Gastroesophageal sphincter (tissue), 4 donors: ENCODE measurements around the gene NFIA. TPM values are rescaled to one million over a fixed set of nuclear protein-coding genes. Genes with fewer than 3 reads are reported as not detected.

Source experiments
- ATAC-seq: fragments of 150-250 bp; one replicate; pipeline ENCODE4 v1.9.1; 2016; ENCODE audit warnings: mild to moderate bottlenecking, moderate library complexity
- H3K27ac ChIP-seq, 4 donors: fragments of 200-600 bp; sonication (generic) in 3 of 4; 1 replicate in 3 of 4; 2 replicates in 1 of 4; pipeline ENCODE4 v1.5.1; 2016 to 2019
- H3K27me3 ChIP-seq: fragments of 200-600 bp; sonication (generic); one replicate; pipeline ENCODE4 v1.5.1; 2019
- H3K36me3 ChIP-seq, 2 donors: fragments of 200-600 bp; sonication (generic); one replicate each; pipeline ENCODE4 v1.5.1; 2019; ENCODE audit warnings: control low read depth in 1 of 2
- H3K4me1 ChIP-seq, 3 donors: fragments of 200-600 bp; sonication (generic); 1 replicate in 2 of 3; 2 replicates in 1 of 3; pipeline ENCODE4 v1.5.1; 2016 to 2019; ENCODE audit warnings: control low read depth in 2 of 3
- H3K4me3 ChIP-seq, 2 donors: fragments of 200-600 bp; sonication (generic); one replicate each; pipeline ENCODE4 v1.5.1; 2019; ENCODE audit warnings: mild to moderate bottlenecking in 1 of 2, moderate library complexity in 1 of 2
- H3K9me3 ChIP-seq, 3 donors: fragments of 200-600 bp; sonication (generic); one replicate each; pipeline ENCODE4 v1.5.1; 2017 to 2019; ENCODE audit warnings: control low read depth in 2 of 3
- EP300 ChIP-seq: sonication (generic); formaldehyde crosslinking; IDR thresholded peaks from one replicate; pipeline ENCODE4 v1.6.1; 2017; ENCODE audit warnings: antibody characterized with exemption, mild to moderate bottlenecking
- POLR2A ChIP-seq, 2 donors: fragments of 450-650 bp; IDR thresholded peaks; one replicate each; pipeline ENCODE4 v1.6.1; 2017; ENCODE audit warnings: antibody characterized with exemption in 2 of 2, mild to moderate bottlenecking in 2 of 2, moderate library complexity in 1 of 2
- POLR2AphosphoS5 ChIP-seq: sonication (generic); formaldehyde crosslinking; IDR thresholded peaks from one replicate; pipeline ENCODE4 v1.6.1; 2017; ENCODE audit warnings: antibody characterized with exemption
- WGBS, 2 donors: methylation state at CpG; one replicate each; pipeline ENCODE4 v1.1.5; 2018; ENCODE audit warnings: low coverage in 1 of 2; 5-methylcytosine and 5-hydroxymethylcytosine counted together
- total RNA-seq, 4 donors: library from RNA; depleted of rRNA; stranded (reverse); fragments of >200 nt; gene quantifications; one replicate each; pipeline ENCODE4 v1.1.0, GENCODE V29; 2016
- TF ChIP-seq, protein P1 (sequence below), 4 experiments: fragments of 200-600 bp in 2 of 4; fragments of 450-650 bp in 2 of 4; sonication (generic) in 1 of 4; IDR thresholded peaks; one replicate each; pipeline ENCODE4 v1.5.1; 2017 to 2019; ENCODE audit warnings: antibody characterized with exemption in 4 of 4, mild to moderate bottlenecking in 2 of 4, moderate library complexity in 2 of 4

NFIA gene
- total RNA-seq, 4 donors from 2014 or later, result 123 to 205 (median 149) TPM

DNA sequence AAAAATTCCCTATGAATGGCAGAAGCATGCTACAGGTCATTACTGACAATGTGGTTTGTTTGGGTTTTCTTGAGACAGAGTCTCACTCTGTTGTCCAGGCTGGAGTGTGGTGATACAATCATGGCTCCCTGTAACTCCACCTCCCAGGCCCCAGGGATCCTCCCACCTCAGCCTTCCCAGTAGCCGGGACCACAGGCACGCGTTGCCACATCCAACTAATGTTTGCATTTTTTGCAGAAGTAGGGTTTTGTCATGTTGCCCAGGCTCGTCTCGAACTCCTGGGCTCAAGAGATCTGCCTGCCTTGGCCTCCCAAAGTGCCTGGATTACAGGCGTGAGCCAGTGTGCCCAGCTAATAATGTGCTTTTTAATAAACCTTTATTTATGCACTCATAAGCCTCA, 259.1 kb downstream of the NFIA start:
- Histone ChIP-seq H3K4me1 (peaks cover 16 to 60% (median 19%) of the 10 kb centered on the region in 3 donors), H3K27ac (no peak overlapping the region), H3K4me3 (no peak overlapping the region), H3K36me3 (no peaks in the 10 kb centered on the region), H3K9me3 (no peaks in the 10 kb centered on the region), H3K27me3 (no peaks in the 10 kb centered on the region)
- no peak for TF ChIP-seq EP300
- no peak for ATAC-seq
- WGBS, 2 donors, result 86 to 100% methylated on average over 1 to 5 of the region's 6 CpGs

DNA sequence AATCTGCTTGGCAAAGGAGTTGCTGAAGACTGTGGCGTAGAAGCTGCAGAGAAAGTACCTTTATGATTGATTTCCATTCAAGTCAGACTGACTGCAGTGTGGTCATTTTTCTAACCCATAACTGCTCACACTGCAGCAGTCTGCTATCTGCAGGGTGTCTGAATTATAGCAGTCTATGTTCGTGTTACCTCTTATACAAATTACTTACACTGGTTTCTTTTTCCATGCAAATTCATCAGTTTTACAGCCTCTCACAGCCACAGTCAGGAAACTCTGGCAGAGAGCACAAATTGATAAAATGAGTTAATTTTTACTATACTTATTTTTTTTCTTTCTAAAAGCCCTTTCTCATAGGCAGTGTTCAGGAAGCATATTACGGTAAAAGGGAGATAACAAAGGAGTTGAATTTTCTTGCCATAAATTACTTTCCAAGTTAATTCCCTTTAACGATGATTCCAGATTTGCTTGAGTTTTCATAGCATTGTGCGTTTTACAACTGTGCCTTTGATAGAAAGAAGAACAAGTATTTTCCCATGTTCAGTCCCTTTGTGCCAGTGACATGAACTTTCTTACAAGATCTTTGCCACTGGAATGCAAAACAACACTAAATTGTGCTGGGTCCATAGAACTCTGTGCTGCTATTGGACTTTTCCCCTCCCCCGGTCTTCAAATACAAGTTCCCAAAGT, 261.5 kb downstream of the NFIA start:
- TF ChIP-seq POLR2AphosphoS5, result no peak
- TF ChIP-seq, protein P1, sequence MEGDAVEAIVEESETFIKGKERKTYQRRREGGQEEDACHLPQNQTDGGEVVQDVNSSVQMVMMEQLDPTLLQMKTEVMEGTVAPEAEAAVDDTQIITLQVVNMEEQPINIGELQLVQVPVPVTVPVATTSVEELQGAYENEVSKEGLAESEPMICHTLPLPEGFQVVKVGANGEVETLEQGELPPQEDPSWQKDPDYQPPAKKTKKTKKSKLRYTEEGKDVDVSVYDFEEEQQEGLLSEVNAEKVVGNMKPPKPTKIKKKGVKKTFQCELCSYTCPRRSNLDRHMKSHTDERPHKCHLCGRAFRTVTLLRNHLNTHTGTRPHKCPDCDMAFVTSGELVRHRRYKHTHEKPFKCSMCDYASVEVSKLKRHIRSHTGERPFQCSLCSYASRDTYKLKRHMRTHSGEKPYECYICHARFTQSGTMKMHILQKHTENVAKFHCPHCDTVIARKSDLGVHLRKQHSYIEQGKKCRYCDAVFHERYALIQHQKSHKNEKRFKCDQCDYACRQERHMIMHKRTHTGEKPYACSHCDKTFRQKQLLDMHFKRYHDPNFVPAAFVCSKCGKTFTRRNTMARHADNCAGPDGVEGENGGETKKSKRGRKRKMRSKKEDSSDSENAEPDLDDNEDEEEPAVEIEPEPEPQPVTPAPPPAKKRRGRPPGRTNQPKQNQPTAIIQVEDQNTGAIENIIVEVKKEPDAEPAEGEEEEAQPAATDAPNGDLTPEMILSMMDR (IDR thresholded peaks at IDR 0.05), result no peak
- peaks cover 1 to 35% (median 3%) of the 10 kb centered on the region in 3 donors for H3K4me1 ChIP-seq
- peak overlapping the region; percentile 11 to 53 (median 26) for H3K27ac ChIP-seq
- ATAC-seq, result no peak
- no peak overlapping the region for H3K4me3 ChIP-seq
- no peaks in the 10 kb centered on the region for H3K27me3 ChIP-seq
- H3K9me3 ChIP-seq, result no peaks in the 10 kb centered on the region
- peaks cover 0 to 10% of the 10 kb centered on the region in 2 donors for H3K36me3 ChIP-seq
- WGBS, 2 donors, result 65 to 69% methylated on average over 6 of the region's 6 CpGs

DNA sequence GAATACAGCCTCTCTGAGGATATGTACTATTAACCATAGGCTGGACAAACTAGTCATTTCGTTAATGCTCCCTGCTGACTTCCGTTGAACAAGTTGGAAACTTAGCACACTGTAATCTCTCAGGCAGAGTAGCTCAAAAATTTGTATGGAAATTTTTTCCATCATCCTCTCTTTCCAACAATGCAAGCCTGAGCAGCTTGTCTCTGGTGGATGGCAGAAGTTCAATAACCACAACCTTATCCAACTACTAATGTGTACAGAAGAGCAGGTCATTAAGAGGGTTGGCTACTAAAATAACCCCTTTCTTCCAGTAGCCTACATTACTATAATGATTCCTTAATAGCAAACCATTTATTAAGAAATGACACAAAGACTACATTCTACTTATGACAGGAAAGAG, 262.3 kb downstream of the NFIA start:
- ATAC-seq, result no peak
- Histone ChIP-seq H3K27ac (peak overlapping the region; percentile 11 to 53 (median 16)), H3K36me3 (peaks cover 0 to 10% of the 10 kb centered on the region in 2 donors), H3K9me3 (no peaks in the 10 kb centered on the region), H3K27me3 (no peaks in the 10 kb centered on the region), H3K4me3 (no peak overlapping the region), H3K4me1 (peaks cover 0 to 27% (median 0%) of the 10 kb centered on the region in 3 donors)
- TF ChIP-seq POLR2A (IDR thresholded peaks at IDR 0.05) (no peak), EP300 (no peak), POLR2AphosphoS5 (no peak)
- TF ChIP-seq, protein P1 (IDR thresholded peaks at IDR 0.05), result no peak
- 30 to 47% methylated on average over 2 of the region's 2 CpGs for WGBS, 2 donors

- Histone ChIP-seq H3K4me3 (no peak overlapping the region), H3K27me3 (no peaks in the 10 kb centered on the region), H3K27ac (no peak overlapping the region), H3K9me3 (no peaks in the 10 kb centered on the region), H3K36me3 (peaks cover 0 to 19% of the 10 kb centered on the region in 2 donors), H3K4me1 (peaks cover 0 to 25% (median 0%) of the 10 kb centered on the region in 3 donors)
- TF ChIP-seq EP300, result no peak
- TF ChIP-seq, protein P1 (IDR thresholded peaks at IDR 0.05), result no peak
- no peak for TF ChIP-seq POLR2AphosphoS5
- TF ChIP-seq POLR2A (IDR thresholded peaks at IDR 0.05), result no peak
- ATAC-seq, result no peak
- 75 to 100% methylated on average over 1 to 3 of the region's 3 CpGs for WGBS, 2 donors
Observed at GRCh38 chr1:61348025-61348665, 265.8 kb downstream of the NFIA start.

GRCh38 chr1:61352845-61353435, 270.6 kb downstream of the NFIA start:
- no peak overlapping the region for H3K27ac ChIP-seq
- no peak for ATAC-seq
- WGBS, 2 donors, result 54 to 66% methylated on average over 2 to 3 of the region's 3 CpGs

More at GRCh38 chr1:61352845-61353435, 270.6 kb downstream of the NFIA start:
- no peaks in the 10 kb centered on the region for H3K9me3 ChIP-seq
- H3K4me3 ChIP-seq, result no peak overlapping the region
- TF ChIP-seq POLR2A (IDR thresholded peaks at IDR 0.05) (no peak), POLR2AphosphoS5 (no peak), EP300 (no peak)
- TF ChIP-seq, protein P1 (IDR thresholded peaks at IDR 0.05), result no peak
- H3K27me3 ChIP-seq, result no peaks in the 10 kb centered on the region
- H3K36me3 ChIP-seq, result peaks cover 4 to 48% of the 10 kb centered on the region in 2 donors
- no peaks in the 10 kb centered on the region for H3K4me1 ChIP-seq
